DOHH2 (cell line): Measurements from ENCODE around the gene UXS1.

Experiments
- H3F3A ChIP-seq: fragments of 200-600 bp; sonication (generic), shearing (Covaris generic); 2 replicates; pipeline ENCODE4 v1.6.0; 2016; ENCODE audit warnings: antibody characterized with exemption, mild to moderate bottlenecking; ENCODE audit not compliant: control insufficient read depth, insufficient read depth
- H3K27ac ChIP-seq: fragments of 200-600 bp; sonication (generic); 2 replicates; pipeline ENCODE4 v1.5.1; 2014; ENCODE audit warnings: low read depth, mild to moderate bottlenecking, low read length, moderate library complexity
- H3K27me3 ChIP-seq: fragments of 200-600 bp; sonication (generic); 2 replicates; pipeline ENCODE4 v1.6.1; 2014; ENCODE audit warnings: mild to moderate bottlenecking, low read length, mixed read lengths; ENCODE audit not compliant: control insufficient read depth
- H3K36me3 ChIP-seq: fragments of 200-600 bp; sonication (generic); 2 replicates; pipeline ENCODE4 v1.6.1; 2014; ENCODE audit warnings: mild to moderate bottlenecking, low read length, moderate library complexity, mixed read lengths; ENCODE audit not compliant: control insufficient read depth
- H3K4me1 ChIP-seq: fragments of 200-600 bp; sonication (generic); 2 replicates; pipeline ENCODE4 v1.6.1; 2014; ENCODE audit warnings: mild to moderate bottlenecking, low read length, mixed read lengths; ENCODE audit not compliant: control insufficient read depth
- H3K4me2 ChIP-seq: fragments of 200-600 bp; sonication (generic); 2 replicates; pipeline ENCODE4 v1.6.0; 2014; ENCODE audit warnings: mild to moderate bottlenecking, low read length, moderate library complexity
- H3K4me3 ChIP-seq: fragments of 200-600 bp; sonication (generic); 2 replicates; pipeline ENCODE4 v1.5.1; 2014; ENCODE audit warnings: mild to moderate bottlenecking, low read length, mixed read lengths
- H3K79me2 ChIP-seq: fragments of 200-600 bp; sonication (generic); 2 replicates; pipeline ENCODE4 v1.6.1; 2014; ENCODE audit warnings: mild to moderate bottlenecking, low read length, mixed read lengths; ENCODE audit not compliant: control insufficient read depth
- H3K9me2 ChIP-seq: fragments of 200-600 bp; sonication (generic); replicated peaks from 2 replicates; pipeline ENCODE4 v1.6.1; 2014; ENCODE audit warnings: mild to moderate bottlenecking, low read length, mixed read lengths; ENCODE audit not compliant: control insufficient read depth
- H3K9me3 ChIP-seq: fragments of 200-600 bp; sonication (generic); 2 replicates; pipeline ENCODE4 v1.6.1; 2014; ENCODE audit warnings: antibody characterized with exemption, low read length, mixed read lengths; ENCODE audit not compliant: control insufficient read depth, insufficient read depth
- H4K20me1 ChIP-seq: fragments of 200-600 bp; sonication (generic); 2 replicates; pipeline ENCODE4 v1.6.0; 2014; ENCODE audit warnings: low read depth, mild to moderate bottlenecking, antibody characterized with exemption, low read length, moderate library complexity; ENCODE audit not compliant: control insufficient read depth, insufficient read depth
- CTCF ChIP-seq: fragments of 200-600 bp; sonication (generic); IDR thresholded peaks from one replicate; pipeline ENCODE4 v1.5.1; 2014; ENCODE audit warnings: antibody characterized with exemption, mild to moderate bottlenecking, low read depth, low read length; ENCODE audit not compliant: poor library complexity, severe bottlenecking
- EZH2phosphoT487 ChIP-seq: fragments of 200-600 bp; sonication (generic); IDR thresholded peaks from 2 replicates; pipeline ENCODE4 v1.6.1; 2017; ENCODE audit warnings: borderline replicate concordance, mild to moderate bottlenecking, antibody characterized with exemption, low read length, moderate library complexity, mixed read lengths

Gene UXS1

GRCh38 chr2:106108791-106109190 lies 85.3 kb downstream of the UXS1 start:
- Histone ChIP-seq H4K20me1 (no peaks in the 10 kb centered on the region), H3K4me2 (no peak overlapping the region), H3K27ac (no peak overlapping the region), H3K9me3 (no peaks in the 10 kb centered on the region), H3K4me3 (no peak overlapping the region), H3K79me2 (no peaks in the 10 kb centered on the region), H3K36me3 (no peaks in the 10 kb centered on the region), H3F3A (no peaks in the 10 kb centered on the region), H3K4me1 (no peaks in the 10 kb centered on the region), H3K27me3 (no peaks in the 10 kb centered on the region), H3K9me2 (no peaks in the 10 kb centered on the region)
- no peak for TF ChIP-seq CTCF
- no peak for TF ChIP-seq EZH2phosphoT487

GRCh38 chr2:106108351-106108750 lies 85.8 kb downstream of the UXS1 start:
- Histone ChIP-seq H3K79me2 (no peaks in the 10 kb centered on the region), H3K9me2 (no peaks in the 10 kb centered on the region), H3K27ac (no peak overlapping the region), H3K9me3 (no peaks in the 10 kb centered on the region), H3K4me3 (no peak overlapping the region), H4K20me1 (no peaks in the 10 kb centered on the region), H3K27me3 (no peaks in the 10 kb centered on the region), H3F3A (no peaks in the 10 kb centered on the region), H3K36me3 (no peaks in the 10 kb centered on the region), H3K4me1 (no peaks in the 10 kb centered on the region), H3K4me2 (no peak overlapping the region)
- TF ChIP-seq CTCF (no peak), EZH2phosphoT487 (no peak)

- no peaks in the 10 kb centered on the region for H3K79me2 ChIP-seq
- TF ChIP-seq EZH2phosphoT487 (no peak), CTCF (no peak)
- H4K20me1 ChIP-seq: no peaks in the 10 kb centered on the region
- H3K9me3 ChIP-seq: no peaks in the 10 kb centered on the region
- no peak overlapping the region for H3K4me2 ChIP-seq
- H3K4me1 ChIP-seq: no peaks in the 10 kb centered on the region
- H3K9me2 ChIP-seq: no peaks in the 10 kb centered on the region
- H3K36me3 ChIP-seq: no peaks in the 10 kb centered on the region
- H3F3A ChIP-seq: no peaks in the 10 kb centered on the region
- H3K27me3 ChIP-seq: no peaks in the 10 kb centered on the region
- H3K4me3 ChIP-seq: no peak overlapping the region
- no peak overlapping the region for H3K27ac ChIP-seq
These were observed 86.5 kb downstream of the UXS1 start for GRCh38 chr2:106107509-106108131.
